ENCODE data around the gene DNAI7. TPM values are rescaled to one million over a fixed set of nuclear protein-coding genes. Genes with fewer than 3 reads are reported as not detected.

DNAI7 gene
- total and polyA plus RNA-seq, 8 donors = 0.63 to 2.0 (median 0.91) TPM

DNA sequence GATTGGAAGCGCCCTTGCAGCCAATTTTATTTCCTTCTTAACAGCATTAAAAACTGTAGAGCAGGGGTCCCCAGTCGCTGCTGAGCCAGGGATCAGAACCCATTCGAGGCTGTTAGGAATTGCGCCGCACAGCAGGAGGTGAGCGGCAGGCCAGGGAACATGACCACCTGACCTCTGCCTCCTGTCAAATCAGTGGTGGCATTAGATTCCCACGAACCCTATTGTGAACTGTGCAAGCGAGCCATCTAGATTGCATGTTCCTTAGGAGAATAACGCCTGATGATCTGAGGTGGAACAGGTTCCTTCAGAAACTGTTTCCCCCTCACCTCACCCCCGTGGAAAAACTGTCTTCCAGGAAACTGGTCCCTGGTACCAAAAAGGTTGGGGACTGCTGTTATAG, 107.4 kb downstream of the DNAI7 start:
- intact Hi-C loops (cut with DNase I) = no loop called here
- H3K4me3 ChIP-seq = no peak overlapping the region
- no peak overlapping the region for H3K27ac ChIP-seq
- WGBS, 2 donors = 86 to 88% methylated on average over 10 of the region's 10 CpGs
- peaks cover 0 to 16% (median 0%) of the 10 kb centered on the region in 3 donors for H3K36me3 ChIP-seq
- no peak for DNase-seq
- no peaks in the 10 kb centered on the region for H3K27me3 ChIP-seq
- H3K4me1 ChIP-seq = peaks cover 0 to 7% (median 3%) of the 10 kb centered on the region in 3 donors
- no peaks in the 10 kb centered on the region for H3K9me3 ChIP-seq
- no peak for TF ChIP-seq CTCF (IDR thresholded peaks at IDR 0.05)
- FAIRE-seq = no peak
- no peak for ATAC-seq

GRCh38 chr12:25084816-25085215, 110.1 kb downstream of the DNAI7 start:
- 94 to 100% methylated on average over 2 of the region's 2 CpGs for WGBS, 2 donors
- H3K4me3 ChIP-seq = no peak overlapping the region
- no peak for DNase-seq
- intact Hi-C loops (cut with DNase I) = no loop called here
- H3K9me3 ChIP-seq = no peaks in the 10 kb centered on the region
- peaks cover 0 to 32% (median 0%) of the 10 kb centered on the region in 3 donors for H3K36me3 ChIP-seq
- ATAC-seq = no peak
- peaks cover 0 to 7% (median 3%) of the 10 kb centered on the region in 3 donors for H3K4me1 ChIP-seq
- no peak for FAIRE-seq
- no peaks in the 10 kb centered on the region for H3K27me3 ChIP-seq
- H3K27ac ChIP-seq = no peak overlapping the region
- no peak for TF ChIP-seq CTCF (IDR thresholded peaks at IDR 0.05)

DNA sequence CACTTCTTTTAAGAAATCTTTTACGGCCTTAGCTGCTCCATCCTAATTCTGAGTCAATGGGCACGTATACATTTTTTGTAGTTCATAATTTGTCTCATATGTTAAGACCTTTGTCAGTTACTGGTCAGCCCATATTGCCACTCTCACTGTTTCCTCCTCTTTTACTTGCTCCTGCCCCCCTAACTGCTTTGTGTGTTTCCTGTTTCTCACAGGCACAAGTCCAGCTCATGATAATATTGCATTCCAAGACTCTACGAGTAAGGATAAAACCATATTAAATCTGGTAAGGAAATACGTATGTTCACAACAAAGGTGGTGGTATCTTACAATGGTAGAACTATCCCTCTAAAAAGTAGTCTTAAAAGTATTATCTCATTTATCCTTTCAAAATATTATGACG, 111.7 kb downstream of the DNAI7 start:
- Histone ChIP-seq H3K36me3 (peaks cover 0 to 40% (median 0%) of the 10 kb centered on the region in 3 donors), H3K27ac (no peak overlapping the region), H3K27me3 (no peaks in the 10 kb centered on the region), H3K9me3 (no peaks in the 10 kb centered on the region), H3K4me1 (no peaks in the 10 kb centered on the region), H3K4me3 (no peak overlapping the region)
- ATAC-seq (no peak), FAIRE-seq (no peak), DNase-seq (no peak)
- intact Hi-C loops (cut with DNase I) = no loop called here
- TF ChIP-seq CTCF (IDR thresholded peaks at IDR 0.05) = no peak
- 69 to 74% methylated on average over 5 of the region's 5 CpGs for WGBS, 2 donors

DNA sequence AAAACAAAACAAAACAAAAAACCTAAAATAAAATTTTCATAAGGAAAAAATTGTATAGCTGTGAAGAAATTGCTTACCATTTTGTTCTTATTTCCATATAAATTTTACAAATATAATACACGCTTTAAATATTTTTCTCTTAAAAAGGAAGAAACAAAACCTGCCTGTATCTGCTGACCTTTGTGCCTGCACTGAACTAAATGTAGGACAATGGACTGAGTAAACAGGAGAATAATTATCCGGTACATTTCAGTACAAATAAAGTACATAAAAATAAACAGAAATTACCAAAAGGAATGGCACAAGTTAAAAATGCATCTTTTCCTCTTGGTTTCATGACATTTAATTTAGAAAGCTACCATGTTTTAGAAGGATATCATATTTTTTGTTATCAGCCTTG, 112.3 kb downstream of the DNAI7 start:
- Histone ChIP-seq H3K27ac (no peak overlapping the region), H3K36me3 (peaks cover 0 to 40% (median 0%) of the 10 kb centered on the region in 3 donors), H3K9me3 (no peaks in the 10 kb centered on the region), H3K27me3 (no peaks in the 10 kb centered on the region), H3K4me1 (no peaks in the 10 kb centered on the region), H3K4me3 (no peak overlapping the region)
- no peak for TF ChIP-seq CTCF (IDR thresholded peaks at IDR 0.05)
- FAIRE-seq = no peak
- intact Hi-C loops (cut with DNase I) = no loop called here
- no peak for ATAC-seq
- WGBS, 2 donors = 79 to 82% methylated on average over 2 of the region's 2 CpGs
- no peak for DNase-seq

DNA sequence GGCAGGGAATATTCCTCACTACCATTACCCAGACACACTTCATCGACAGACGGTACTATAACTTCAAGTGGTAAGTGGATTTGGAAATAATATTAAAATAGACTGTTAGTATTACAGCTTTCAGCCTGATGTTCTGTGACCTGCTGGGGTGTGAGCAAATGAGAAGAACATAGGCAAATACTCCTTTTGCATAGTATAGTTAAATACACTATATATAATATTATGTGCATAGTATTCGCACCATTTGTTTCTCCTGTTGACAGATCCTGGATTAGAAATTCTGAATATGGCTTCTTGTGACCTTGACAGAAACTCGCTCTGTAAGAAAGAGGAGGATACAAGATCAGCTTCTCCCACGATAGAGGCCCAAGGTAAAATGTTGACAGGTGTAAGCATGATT, 115.6 kb downstream of the DNAI7 start:
- WGBS, 2 donors = 94 to 96% methylated on average over 5 of the region's 5 CpGs
- no peak for TF ChIP-seq CTCF (IDR thresholded peaks at IDR 0.05)
- DNase-seq (no peak), FAIRE-seq (no peak), ATAC-seq (no peak)
- Histone ChIP-seq H3K4me3 (no peak overlapping the region), H3K4me1 (peaks cover 0 to 5% (median 0%) of the 10 kb centered on the region in 3 donors), H3K36me3 (peaks cover 0 to 35% (median 0%) of the 10 kb centered on the region in 3 donors), H3K27ac (no peak overlapping the region), H3K27me3 (no peaks in the 10 kb centered on the region), H3K9me3 (no peaks in the 10 kb centered on the region)
- intact Hi-C loops (cut with DNase I) = no loop called here
